DMS 273 (cell line): Measurements from ENCODE around the gene IL33.

Source experiments
- DNase-seq: peaks from one replicate; lab custom pipeline; 2025; ENCODE audit not compliant: unreplicated experiment; lab: John Stamatoyannopoulos, UW

IL33 gene

GRCh38 chr9:6277417-6277816 lies 61.8 kb downstream of the IL33 start:
- no peak for DNase-seq

- DNase-seq: no peak
Measured at GRCh38 chr9:6301858-6302257, 86.3 kb downstream of the IL33 start.

GRCh38 chr9:6302417-6302816 lies 86.8 kb downstream of the IL33 start:
- no peak for DNase-seq

GRCh38 chr9:6304232-6304631 lies 88.6 kb downstream of the IL33 start:
- DNase-seq: no peak

- DNase-seq: peak; percentile 66
Measured at GRCh38 chr9:6305954-6306563, 90.5 kb downstream of the IL33 start.
